Peyer's patch (tissue), 4 donors: ENCODE measurements around the gene LIPC.

Source experiments
- CTCF ChIP-seq, 6 experiments: fragments of 450-650 bp in 4 of 6; fragments of 200-600 bp in 2 of 6; sonication (generic) in 1 of 6; IDR thresholded peaks; one replicate each; pipeline ENCODE4 v1.5.1; 2017 to 2019; ENCODE audit warnings: antibody characterized with exemption in 6 of 6, mild to moderate bottlenecking in 3 of 6, moderate library complexity in 1 of 6
- POLR2A ChIP-seq, 2 donors: fragments of 450-650 bp; IDR thresholded peaks; one replicate each; pipeline ENCODE4 v1.5.1; 2017; ENCODE audit warnings: antibody characterized with exemption in 2 of 2, mild to moderate bottlenecking in 2 of 2, moderate library complexity in 2 of 2

GRCh38 chr15:58535337-58535736 lies 103.5 kb downstream of the LIPC start:
- TF ChIP-seq CTCF (IDR thresholded peaks at IDR 0.05) (no peak), POLR2A (IDR thresholded peaks at IDR 0.05) (no peak)
